Parathyroid adenoma (tissue), 2 donors: Measurements from ENCODE around the gene LTBP1.
A peak's percentile ranks its signal among the peaks of the same experiment; 100 is the strongest.

Experiments used
- H2AFZ ChIP-seq: fragments of 300-600 bp; sonication (generic); one replicate; pipeline ENCODE4 v1.7.0; 2017; ENCODE audit warnings: antibody characterized with exemption, mild to moderate bottlenecking
- H3K27ac ChIP-seq: fragments of 300-600 bp; sonication (generic); one replicate; pipeline ENCODE4 v1.7.0; 2017
- H3K27me3 ChIP-seq: fragments of 300-600 bp; sonication (generic); one replicate; pipeline ENCODE4 v1.7.0; 2017; ENCODE audit warnings: low read length; ENCODE audit not compliant: control insufficient read depth, insufficient read depth
- H3K36me3 ChIP-seq: fragments of 300-600 bp; sonication (generic); one replicate; pipeline ENCODE4 v1.7.0; 2017; ENCODE audit warnings: low read length; ENCODE audit not compliant: control insufficient read depth, insufficient read depth
- H3K4me1 ChIP-seq: fragments of 300-600 bp; sonication (generic); one replicate; pipeline ENCODE4 v1.7.0; 2017; ENCODE audit warnings: control low read depth
- H3K4me2 ChIP-seq: fragments of 300-600 bp; sonication (generic); one replicate; pipeline ENCODE4 v1.7.0; 2017; ENCODE audit warnings: low read length
- H3K4me3 ChIP-seq: fragments of 300-600 bp; sonication (generic); one replicate; pipeline ENCODE4 v1.7.0; 2017; ENCODE audit warnings: low read depth, low read length
- H3K79me2 ChIP-seq: fragments of 300-600 bp; sonication (generic); one replicate; pipeline ENCODE4 v1.7.0; 2017; ENCODE audit warnings: control low read depth
- H3K9ac ChIP-seq: fragments of 300-600 bp; sonication (generic); one replicate; pipeline ENCODE4 v1.7.0; 2017; ENCODE audit warnings: mild to moderate bottlenecking
- H3K9me3 ChIP-seq: fragments of 300-600 bp; sonication (generic); one replicate; pipeline ENCODE4 v1.7.0; 2017; ENCODE audit warnings: low read length; ENCODE audit not compliant: control insufficient read depth
- CTCF ChIP-seq: fragments of 300-600 bp; sonication (generic); IDR thresholded peaks from one replicate; pipeline ENCODE4 v1.7.0; 2017; ENCODE audit warnings: antibody characterized with exemption, mild to moderate bottlenecking
- donor health status: primary hyperparathyroidism.

The LTBP1 gene

GRCh38 chr2:33033606-33034081, 86.9 kb downstream of the LTBP1 start:
- Histone ChIP-seq H3K9ac (no peak overlapping the region), H3K27ac (no peak overlapping the region), H3K4me1 (no peaks in the 10 kb centered on the region), H3K4me2 (no peak overlapping the region), H3K27me3 (no peaks in the 10 kb centered on the region), H3K79me2 (no peaks in the 10 kb centered on the region), H3K4me3 (no peak overlapping the region), H2AFZ (no peak overlapping the region), H3K9me3 (no peaks in the 10 kb centered on the region), H3K36me3 (no peaks in the 10 kb centered on the region)
- TF ChIP-seq CTCF = peak; percentile 41

- H3K79me2 ChIP-seq = no peaks in the 10 kb centered on the region
- H3K27me3 ChIP-seq = no peaks in the 10 kb centered on the region
- no peak overlapping the region for H3K4me3 ChIP-seq
- H3K4me1 ChIP-seq = no peaks in the 10 kb centered on the region
- H3K9ac ChIP-seq = no peak overlapping the region
- H3K36me3 ChIP-seq = no peaks in the 10 kb centered on the region
- no peak overlapping the region for H3K4me2 ChIP-seq
- no peak overlapping the region for H2AFZ ChIP-seq
- no peaks in the 10 kb centered on the region for H3K9me3 ChIP-seq
- TF ChIP-seq CTCF = no peak
- no peak overlapping the region for H3K27ac ChIP-seq
These were observed 88.0 kb downstream of the LTBP1 start for GRCh38 chr2:33034784-33035183.

- no peaks in the 10 kb centered on the region for H3K4me1 ChIP-seq
- H3K27ac ChIP-seq = no peak overlapping the region
- TF ChIP-seq CTCF = no peak
- no peaks in the 10 kb centered on the region for H3K79me2 ChIP-seq
- no peaks in the 10 kb centered on the region for H3K27me3 ChIP-seq
- no peak overlapping the region for H3K4me2 ChIP-seq
- no peak overlapping the region for H3K4me3 ChIP-seq
- no peak overlapping the region for H3K9ac ChIP-seq
- H3K36me3 ChIP-seq = no peaks in the 10 kb centered on the region
- no peaks in the 10 kb centered on the region for H3K9me3 ChIP-seq
- H2AFZ ChIP-seq = no peak overlapping the region
These were observed 91.5 kb downstream of the LTBP1 start for GRCh38 chr2:33038230-33038629.

GRCh38 chr2:33038799-33039198, 92.0 kb downstream of the LTBP1 start:
- no peaks in the 10 kb centered on the region for H3K79me2 ChIP-seq
- no peak overlapping the region for H3K27ac ChIP-seq
- no peaks in the 10 kb centered on the region for H3K4me1 ChIP-seq

More at GRCh38 chr2:33038799-33039198, 92.0 kb downstream of the LTBP1 start:
- no peak for TF ChIP-seq CTCF
- Histone ChIP-seq H3K4me3 (no peak overlapping the region), H3K9me3 (no peaks in the 10 kb centered on the region), H3K4me2 (no peak overlapping the region), H3K36me3 (no peaks in the 10 kb centered on the region), H3K27me3 (no peaks in the 10 kb centered on the region), H2AFZ (no peak overlapping the region), H3K9ac (no peak overlapping the region)
